Neural progenitor cell (in vitro differentiated cells): ENCODE measurements around the gene SIGLEC15. TPM values are rescaled to one million over a fixed set of nuclear protein-coding genes. Genes with fewer than 3 reads are reported as not detected.

Source experiments
- DNase-seq: peaks from one replicate; pipeline ENCODE4 v3.0.0-alpha.2; 2016; ENCODE audit warnings: low spot score
- H2AFZ ChIP-seq: fragments of 200-600 bp; sonication (generic); replicated peaks from 2 replicates; pipeline ENCODE4 v1.6.1; 2016; ENCODE audit warnings: antibody characterized with exemption
- H3F3A ChIP-seq: fragments of 200-600 bp; sonication (generic); 2 replicates; pipeline ENCODE4 v1.6.1; 2016; ENCODE audit warnings: antibody characterized with exemption, low read depth
- H3K27ac ChIP-seq: fragments of 200-600 bp; sonication (generic); 2 replicates; pipeline ENCODE4 v1.5.1; 2016; ENCODE audit warnings: mild to moderate bottlenecking
- H3K27me3 ChIP-seq: fragments of 200-600 bp; sonication (generic); 2 replicates; pipeline ENCODE4 v1.6.1; 2016; ENCODE audit warnings: mild to moderate bottlenecking, moderate library complexity
- H3K36me3 ChIP-seq: fragments of 200-600 bp; sonication (generic); 2 replicates; pipeline ENCODE4 v1.5.1; 2016
- H3K4me1 ChIP-seq: fragments of 200-600 bp; sonication (generic); 2 replicates; pipeline ENCODE4 v1.6.1; 2016; ENCODE audit warnings: mixed run types
- H3K4me2 ChIP-seq: fragments of 200-600 bp; sonication (generic); 2 replicates; pipeline ENCODE4 v1.6.1; 2016
- H3K4me3 ChIP-seq: fragments of 200-600 bp; sonication (generic); 2 replicates; pipeline ENCODE4 v1.5.1; 2016
- H3K79me2 ChIP-seq: fragments of 200-600 bp; sonication (generic); 2 replicates; pipeline ENCODE4 v1.6.1; 2016; ENCODE audit warnings: low read depth
- H3K9ac ChIP-seq: fragments of 200-600 bp; sonication (generic); 2 replicates; pipeline ENCODE4 v1.6.1; 2016
- H3K9me3 ChIP-seq: fragments of 200-600 bp; sonication (generic); 2 replicates; pipeline ENCODE4 v1.5.1; 2016; ENCODE audit warnings: low read depth
- H4K20me1 ChIP-seq: fragments of 200-600 bp; sonication (generic); 2 replicates; pipeline ENCODE4 v1.6.1; 2016; ENCODE audit warnings: low read depth
- H3K27ac Mint-ChIP-seq: 3 replicates; pipeline ENCODE4 v1.8.0; 2021; ENCODE audit warnings: mixed read lengths
- H3K27me3 Mint-ChIP-seq: 2 replicates; pipeline ENCODE4 v1.8.0; 2022; ENCODE audit warnings: low read depth, mild to moderate bottlenecking, inconsistent platforms, moderate library complexity, mixed read lengths; ENCODE audit not compliant: insufficient read depth
- H3K36me3 Mint-ChIP-seq: 3 replicates; pipeline ENCODE4 v1.8.0; 2021; ENCODE audit warnings: mixed read lengths
- H3K4me1 Mint-ChIP-seq: 3 replicates; pipeline ENCODE4 v1.8.0; 2021; ENCODE audit warnings: mixed read lengths
- H3K4me3 Mint-ChIP-seq: 3 replicates; pipeline ENCODE4 v1.8.0; 2021; ENCODE audit warnings: mild to moderate bottlenecking, moderate library complexity, mixed read lengths
- H3K9me3 Mint-ChIP-seq: 3 replicates; pipeline ENCODE4 v1.8.0; 2020; ENCODE audit warnings: mixed read lengths
- CTCF ChIP-seq: fragments of 200-600 bp; sonication (generic); IDR thresholded peaks from 2 replicates; pipeline ENCODE4 v1.5.1; 2017; ENCODE audit warnings: antibody characterized with exemption, mild to moderate bottlenecking
- EZH2 ChIP-seq: fragments of 200-600 bp; sonication (generic); IDR thresholded peaks from 2 replicates; pipeline ENCODE4 v1.6.1; 2017; ENCODE audit warnings: antibody characterized with exemption, mild to moderate bottlenecking, moderate library complexity
- EZH2phosphoT487 ChIP-seq: fragments of 200-600 bp; sonication (generic); IDR thresholded peaks from 2 replicates; pipeline ENCODE4 v1.6.1; 2017; ENCODE audit warnings: antibody characterized with exemption
- total RNA-seq: library from RNA; depleted of rRNA; stranded (reverse); fragments of >200 nt; gene quantifications from 2 replicates; pipeline ENCODE4 v1.2.3, GENCODE V29; 2015; ENCODE audit warnings: low replicate concordance

SIGLEC15 gene
- total RNA-seq, 1 donor from 2014 or later: not detected

GRCh38 chr18:45833846-45834245 lies 8.4 kb downstream of the SIGLEC15 start:
- Mint-ChIP-seq H3K27ac (no peak overlapping the region), H3K4me3 (no peak overlapping the region), H3K36me3 (no peaks in the 10 kb centered on the region), H3K27me3 (peaks cover 32% of the 10 kb centered on the region), H3K4me1 (peaks cover 38% of the 10 kb centered on the region), H3K9me3 (peaks cover 2% of the 10 kb centered on the region)
- Histone ChIP-seq H3K9me3 (no peaks in the 10 kb centered on the region), H3K4me3 (no peak overlapping the region), H2AFZ (no peak overlapping the region), H3K9ac (no peak overlapping the region), H3K4me2 (no peak overlapping the region), H3K4me1 (peaks cover 21% of the 10 kb centered on the region), H3K79me2 (no peaks in the 10 kb centered on the region), H3K27ac (no peak overlapping the region), H3K27me3 (peaks cover 39% of the 10 kb centered on the region), H4K20me1 (peaks cover 15% of the 10 kb centered on the region), H3K36me3 (no peaks in the 10 kb centered on the region), H3F3A (peaks cover 9% of the 10 kb centered on the region)
- no peak for DNase-seq
- TF ChIP-seq EZH2: no peak
- TF ChIP-seq EZH2phosphoT487: no peak
- no peak for TF ChIP-seq CTCF

- H3K9ac ChIP-seq: no peak overlapping the region
- no peak overlapping the region for H3K27ac Mint-ChIP-seq
- no peak overlapping the region for H3K4me3 Mint-ChIP-seq
Measured at GRCh38 chr18:45834306-45834705, 8.8 kb downstream of the SIGLEC15 start.

GRCh38 chr18:45835057-45835636 lies 9.7 kb downstream of the SIGLEC15 start:
- peaks cover 27% of the 10 kb centered on the region for H3K4me1 Mint-ChIP-seq
- H3K9ac ChIP-seq: no peak overlapping the region
- no peaks in the 10 kb centered on the region for H3K9me3 ChIP-seq
- DNase-seq: no peak
- H3K36me3 ChIP-seq: no peaks in the 10 kb centered on the region
- TF ChIP-seq EZH2: no peak
- TF ChIP-seq CTCF: no peak
- no peak for TF ChIP-seq EZH2phosphoT487
- H3K9me3 Mint-ChIP-seq: peaks cover 2% of the 10 kb centered on the region
- no peaks in the 10 kb centered on the region for H3K79me2 ChIP-seq
- peaks cover 9% of the 10 kb centered on the region for H3F3A ChIP-seq
- H3K4me1 ChIP-seq: peaks cover 21% of the 10 kb centered on the region
- no peak overlapping the region for H3K4me2 ChIP-seq
- H3K4me3 Mint-ChIP-seq: no peak overlapping the region
- H3K27ac ChIP-seq: no peak overlapping the region
- H3K36me3 Mint-ChIP-seq: no peaks in the 10 kb centered on the region
- H3K27me3 ChIP-seq: peaks cover 49% of the 10 kb centered on the region
- H2AFZ ChIP-seq: no peak overlapping the region
- peaks cover 15% of the 10 kb centered on the region for H4K20me1 ChIP-seq
- H3K4me3 ChIP-seq: no peak overlapping the region
- peaks cover 29% of the 10 kb centered on the region for H3K27me3 Mint-ChIP-seq
- no peak overlapping the region for H3K27ac Mint-ChIP-seq

More at GRCh38 chr18:45834306-45834705, 8.8 kb downstream of the SIGLEC15 start:
- Histone ChIP-seq H3K36me3 (no peaks in the 10 kb centered on the region), H4K20me1 (peaks cover 15% of the 10 kb centered on the region), H3K27me3 (peaks cover 44% of the 10 kb centered on the region), H2AFZ (no peak overlapping the region), H3K4me2 (no peak overlapping the region), H3F3A (peaks cover 9% of the 10 kb centered on the region), H3K4me3 (no peak overlapping the region), H3K9me3 (no peaks in the 10 kb centered on the region), H3K4me1 (peaks cover 21% of the 10 kb centered on the region), H3K27ac (no peak overlapping the region), H3K79me2 (no peaks in the 10 kb centered on the region)
- peaks cover 32% of the 10 kb centered on the region for H3K27me3 Mint-ChIP-seq
- DNase-seq: no peak
- H3K9me3 Mint-ChIP-seq: peaks cover 2% of the 10 kb centered on the region
- H3K4me1 Mint-ChIP-seq: peaks cover 33% of the 10 kb centered on the region
- H3K36me3 Mint-ChIP-seq: no peaks in the 10 kb centered on the region
- TF ChIP-seq CTCF (no peak), EZH2 (no peak), EZH2phosphoT487 (no peak)
